GM12891 (cell line): Measurements from ENCODE around the gene TAAR1.
A peak's percentile ranks its signal among the peaks of the same experiment; 100 is the strongest.
"Not testable (repeated sequence)": the region's sequence is repeated elsewhere in the genome, so short reads cannot be mapped to it uniquely, and the experiment has no call there.

Experiments used
- DNase-seq: peaks from one replicate; pipeline ENCODE4 v3.0.0; 2011; ENCODE audit warnings: low spot score; ENCODE audit not compliant: insufficient read length
- FAIRE-seq: peaks from 2 replicates; lab custom pipeline; 2011; peaks lifted over from hg19 to GRCh38; lab: Jason Lieb, UNC
- PAX5 ChIP-seq: IDR thresholded peaks from 2 replicates; pipeline ENCODE4 v1.6.1; 2011; ENCODE audit warnings: low read length, moderate library complexity, mild to moderate bottlenecking; ENCODE audit not compliant: insufficient read depth, severe bottlenecking
- POLR2A ChIP-seq: IDR thresholded peaks from 2 replicates; pipeline ENCODE4 v1.6.1; 2011; ENCODE audit warnings: low read depth, low read length, control low read depth
- POLR2AphosphoS5 ChIP-seq: IDR thresholded peaks from 2 replicates; pipeline ENCODE4 v1.6.1; 2011; ENCODE audit warnings: low read depth, low read length, control low read depth
- POU2F2 ChIP-seq: IDR thresholded peaks from 2 replicates; pipeline ENCODE4 v1.6.1; 2011; ENCODE audit warnings: low read depth, mild to moderate bottlenecking, control low read depth, low read length, moderate library complexity
- SPI1 ChIP-seq: IDR thresholded peaks from 2 replicates; pipeline ENCODE4 v1.6.1; 2011; ENCODE audit warnings: low read depth, low read length, control low read depth
- TAF1 ChIP-seq: IDR thresholded peaks from 2 replicates; pipeline ENCODE4 v1.6.1; 2011; ENCODE audit warnings: low read depth, low read length, control low read depth

TAAR1 gene

GRCh38 chr6:132685009-132685408, 26.0 kb upstream of the TAAR1 start:
- DNase-seq (no peak), FAIRE-seq (no peak)
- TF ChIP-seq SPI1 (no peak), POU2F2 (no peak), POLR2AphosphoS5 (no peak), POLR2A (no peak), TAF1 (no peak), PAX5 (no peak)

- TF ChIP-seq POLR2AphosphoS5, result no peak
- no peak for TF ChIP-seq SPI1
- TF ChIP-seq TAF1, result no peak
- TF ChIP-seq POLR2A, result no peak
- TF ChIP-seq POU2F2, result no peak
- no peak for TF ChIP-seq PAX5
- no peak for FAIRE-seq
- no peak for DNase-seq
Measured at GRCh38 chr6:132684272-132684671, 25.3 kb upstream of the TAAR1 start.

GRCh38 chr6:132683543-132683942, 24.6 kb upstream of the TAAR1 start:
- FAIRE-seq (no peak), DNase-seq (no peak)
- TF ChIP-seq POLR2A (no peak), POLR2AphosphoS5 (no peak), PAX5 (no peak), POU2F2 (no peak), TAF1 (no peak), SPI1 (no peak)

GRCh38 chr6:132679094-132679493, 20.1 kb upstream of the TAAR1 start:
- not testable (repeated sequence) for DNase-seq
- peak; percentile 20 for FAIRE-seq

- FAIRE-seq (no peak), DNase-seq (no peak)
- TF ChIP-seq POLR2AphosphoS5 (no peak), POU2F2 (no peak), POLR2A (no peak), PAX5 (no peak), TAF1 (no peak), SPI1 (no peak)
Measured at GRCh38 chr6:132675749-132676148, 16.8 kb upstream of the TAAR1 start.

GRCh38 chr6:132675002-132675401, 16.0 kb upstream of the TAAR1 start:
- no peak for DNase-seq
- no peak for FAIRE-seq
- no peak for TF ChIP-seq PAX5
- no peak for TF ChIP-seq SPI1
- TF ChIP-seq TAF1, result no peak
- no peak for TF ChIP-seq POU2F2
- no peak for TF ChIP-seq POLR2A
- no peak for TF ChIP-seq POLR2AphosphoS5

- DNase-seq (no peak), FAIRE-seq (no peak)
- no peak for TF ChIP-seq POLR2A
- TF ChIP-seq TAF1, result no peak
- no peak for TF ChIP-seq POU2F2
- TF ChIP-seq SPI1, result no peak
- TF ChIP-seq POLR2AphosphoS5, result no peak
- no peak for TF ChIP-seq PAX5
Measured at GRCh38 chr6:132673376-132674094, 14.6 kb upstream of the TAAR1 start.

GRCh38 chr6:132671295-132671694, 12.3 kb upstream of the TAAR1 start:
- FAIRE-seq (no peak), DNase-seq (no peak)
- TF ChIP-seq SPI1, result no peak
- TF ChIP-seq TAF1, result no peak
- no peak for TF ChIP-seq POU2F2
- TF ChIP-seq POLR2A, result no peak
- no peak for TF ChIP-seq POLR2AphosphoS5
- no peak for TF ChIP-seq PAX5

- DNase-seq, result no peak
- FAIRE-seq, result peak; percentile 55
- TF ChIP-seq PAX5, result no peak
Measured at GRCh38 chr6:132669690-132670291, 10.8 kb upstream of the TAAR1 start.

GRCh38 chr6:132666118-132666517, 7.1 kb upstream of the TAAR1 start:
- DNase-seq (no peak), FAIRE-seq (no peak)
- no peak for TF ChIP-seq SPI1
- TF ChIP-seq TAF1, result no peak
